Fibroblast of the aortic adventitia (primary cell): Measurements from ENCODE around the gene PNMA8C. TPM values are rescaled to one million over a fixed set of nuclear protein-coding genes. Genes with fewer than 3 reads are reported as not detected.

Experiments used
- DNase-seq: peaks from one replicate; pipeline ENCODE4 v3.0.0-alpha.2; 2010; ENCODE audit warnings: low read depth
- H3K4me3 ChIP-seq: 2 replicates; pipeline ENCODE4 v1.5.1; 2011; ENCODE audit warnings: low read depth, mild to moderate bottlenecking, control low read depth, low read length, moderate library complexity
- total RNA-seq: library from RNA; depleted of rRNA; stranded (reverse); fragments of >200 nt; gene quantifications from 2 replicates; pipeline ENCODE4 v1.2.3, GENCODE V29; 2012; ENCODE audit warnings: low replicate concordance
- TF ChIP-seq, protein P1 (sequence below): IDR thresholded peaks from 2 replicates; pipeline ENCODE4 v1.5.1; 2011; ENCODE audit warnings: mild to moderate bottlenecking, low read length, control low read depth, inconsistent platforms; ENCODE audit not compliant: insufficient read depth

PNMA8C gene
- not detected in 2 replicates for total RNA-seq

GRCh38 chr19:46428239-46429135 is at the start of gene PNMA8C:
TSS of gene PNMA8C (minus strand) at chr19:46428936. CDS start at chr19:46428359, 577 bp downstream.
- no peak for DNase-seq
- H3K4me3 ChIP-seq = peak within 1 kb of the TSS; percentile 44
- TF ChIP-seq, protein P1, sequence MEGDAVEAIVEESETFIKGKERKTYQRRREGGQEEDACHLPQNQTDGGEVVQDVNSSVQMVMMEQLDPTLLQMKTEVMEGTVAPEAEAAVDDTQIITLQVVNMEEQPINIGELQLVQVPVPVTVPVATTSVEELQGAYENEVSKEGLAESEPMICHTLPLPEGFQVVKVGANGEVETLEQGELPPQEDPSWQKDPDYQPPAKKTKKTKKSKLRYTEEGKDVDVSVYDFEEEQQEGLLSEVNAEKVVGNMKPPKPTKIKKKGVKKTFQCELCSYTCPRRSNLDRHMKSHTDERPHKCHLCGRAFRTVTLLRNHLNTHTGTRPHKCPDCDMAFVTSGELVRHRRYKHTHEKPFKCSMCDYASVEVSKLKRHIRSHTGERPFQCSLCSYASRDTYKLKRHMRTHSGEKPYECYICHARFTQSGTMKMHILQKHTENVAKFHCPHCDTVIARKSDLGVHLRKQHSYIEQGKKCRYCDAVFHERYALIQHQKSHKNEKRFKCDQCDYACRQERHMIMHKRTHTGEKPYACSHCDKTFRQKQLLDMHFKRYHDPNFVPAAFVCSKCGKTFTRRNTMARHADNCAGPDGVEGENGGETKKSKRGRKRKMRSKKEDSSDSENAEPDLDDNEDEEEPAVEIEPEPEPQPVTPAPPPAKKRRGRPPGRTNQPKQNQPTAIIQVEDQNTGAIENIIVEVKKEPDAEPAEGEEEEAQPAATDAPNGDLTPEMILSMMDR = no peak

DNA sequence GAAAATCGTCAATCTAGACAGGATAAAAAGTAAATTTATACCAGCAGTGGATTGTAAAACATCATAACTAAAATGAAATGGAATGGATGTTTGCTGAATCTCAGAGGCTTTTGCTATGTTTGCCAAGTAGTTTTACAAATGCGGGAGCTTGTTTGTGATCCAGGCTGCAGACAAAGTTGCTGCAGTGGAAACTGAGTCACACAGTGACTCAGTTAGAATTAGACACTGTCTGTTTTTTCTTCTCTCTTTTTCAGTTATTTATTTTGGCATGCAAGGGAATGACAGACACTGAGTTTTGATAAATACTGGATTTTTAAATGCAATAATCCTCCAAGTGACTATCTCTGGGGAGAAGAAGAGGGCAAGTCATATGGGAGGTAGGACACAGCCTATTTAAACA is 47.2 kb upstream of the PNMA8C start:
- peak; percentile 34 for DNase-seq
- TF ChIP-seq, protein P1 = no peak
- H3K4me3 ChIP-seq = no peak overlapping the region

DNA sequence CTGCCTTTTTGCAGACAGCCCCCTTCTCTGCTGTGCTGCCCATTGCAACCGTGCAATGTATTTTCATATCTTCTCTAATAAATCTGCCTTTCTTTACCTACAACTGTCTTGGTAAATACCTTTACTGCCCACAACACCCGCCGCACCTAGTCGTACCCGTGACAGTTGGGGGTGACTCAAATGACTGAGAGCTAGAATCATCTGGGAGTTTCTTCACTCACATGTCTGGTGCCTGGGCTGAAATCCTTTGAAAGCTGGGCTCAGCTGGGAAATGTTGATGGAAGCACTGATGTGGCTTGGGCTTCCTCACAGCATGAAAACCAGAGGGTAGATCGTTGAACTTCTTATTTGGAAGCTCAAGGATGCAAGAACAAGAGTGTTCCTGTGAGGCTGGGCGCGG is 45.5 kb upstream of the PNMA8C start:
- TF ChIP-seq, protein P1 = no peak
- no peak for DNase-seq
- no peak overlapping the region for H3K4me3 ChIP-seq

GRCh38 chr19:46472592-46472991 is 43.9 kb upstream of the PNMA8C start:
- no peak overlapping the region for H3K4me3 ChIP-seq
- DNase-seq = no peak
- TF ChIP-seq, protein P1 = no peak

GRCh38 chr19:46471811-46472543 is 43.2 kb upstream of the PNMA8C start:
- DNase-seq = no peak
- TF ChIP-seq, protein P1 = no peak
- peak overlapping the region; percentile 56 for H3K4me3 ChIP-seq

DNA sequence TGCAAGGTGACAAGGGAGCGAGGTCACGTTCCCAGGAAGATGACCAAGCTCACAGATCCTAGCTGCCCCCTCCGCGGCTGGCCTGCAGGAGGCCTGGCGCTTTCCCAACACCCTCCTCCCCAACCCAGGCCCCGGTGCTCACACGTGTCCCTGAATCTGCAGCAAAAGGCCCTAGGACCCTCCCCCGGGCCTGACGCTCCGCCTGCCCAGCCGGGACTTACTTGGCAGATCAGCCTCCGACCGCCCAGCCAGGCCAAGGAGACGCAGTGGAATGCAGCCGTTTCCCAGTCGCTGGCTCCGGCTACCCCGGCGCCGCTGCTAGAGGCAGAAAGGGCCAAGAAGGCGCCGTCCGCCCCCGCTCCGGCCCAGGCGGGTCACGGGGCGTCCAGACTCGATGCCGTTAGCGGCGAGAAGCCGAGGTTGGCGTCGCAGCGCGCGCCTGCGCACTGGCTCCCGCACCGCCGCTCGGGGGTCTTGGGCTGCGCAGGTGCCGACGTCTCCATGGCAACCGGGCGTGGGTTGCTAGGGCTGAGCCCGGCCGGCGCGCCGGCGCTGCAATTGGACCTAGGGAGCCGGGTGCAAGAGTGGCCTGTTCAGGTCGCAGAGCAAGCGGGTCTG is 42.5 kb upstream of the PNMA8C start, which contains the start of gene PNMA8A:
Gene PNMA8A (minus strand): TSS at position 448 of the 618 bp plus-strand sequence. CDS start 528 bp downstream, outside the sequence.
- DNase-seq = peak; percentile 86
- TF ChIP-seq, protein P1 = peak; percentile 43
- H3K4me3 ChIP-seq = peak within 1 kb of the TSS; percentile 56
